ENCODE results near the gene RPL27. TPM values are rescaled to one million over a fixed set of nuclear protein-coding genes. Genes with fewer than 3 reads are reported as not detected.
"Not testable (repeated sequence)": the region's sequence is repeated elsewhere in the genome, so short reads cannot be mapped to it uniquely, and the experiment has no call there.

Gene RPL27
- total RNA-seq, 2 donors from 2014 or later: 571 to 1,082 TPM

DNA sequence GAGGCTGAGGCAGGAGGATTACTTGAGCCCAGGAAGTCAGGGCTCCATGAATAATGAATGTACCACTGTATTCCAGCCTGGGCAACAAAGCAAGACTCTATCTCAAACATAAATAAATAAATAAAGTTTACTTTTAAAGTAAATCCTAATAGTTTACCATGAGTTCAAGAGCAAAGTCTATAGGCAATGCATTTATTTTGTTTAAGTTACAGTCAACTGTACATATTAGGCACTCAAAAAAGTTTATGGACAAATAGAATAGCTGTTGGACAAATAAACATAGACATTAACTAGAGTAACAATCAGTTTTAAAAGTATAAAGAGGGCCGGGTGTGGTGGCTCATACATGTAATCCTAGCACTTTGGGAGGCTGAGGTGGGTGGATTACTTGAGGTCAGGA is 30.3 kb upstream of the RPL27 start:
- H3K27ac ChIP-seq: no peak overlapping the region
- no peaks in the 10 kb centered on the region for H3K27me3 ChIP-seq (replicated peaks; ENCODE audit: insufficient read depth)
- no peaks in the 10 kb centered on the region for H3K36me3 ChIP-seq
- 33% methylated on average over 1 of the region's 1 CpG for WGBS
- no peak for DNase-seq (ENCODE audit: low spot score)
- intact Hi-C loops (cut with DNase I): no loop called here
- TF ChIP-seq POLR2A (IDR thresholded peaks at IDR 0.05) (no peak), POLR2AphosphoS5 (IDR thresholded peaks at IDR 0.05) (no peak)
- TF ChIP-seq, protein P1, sequence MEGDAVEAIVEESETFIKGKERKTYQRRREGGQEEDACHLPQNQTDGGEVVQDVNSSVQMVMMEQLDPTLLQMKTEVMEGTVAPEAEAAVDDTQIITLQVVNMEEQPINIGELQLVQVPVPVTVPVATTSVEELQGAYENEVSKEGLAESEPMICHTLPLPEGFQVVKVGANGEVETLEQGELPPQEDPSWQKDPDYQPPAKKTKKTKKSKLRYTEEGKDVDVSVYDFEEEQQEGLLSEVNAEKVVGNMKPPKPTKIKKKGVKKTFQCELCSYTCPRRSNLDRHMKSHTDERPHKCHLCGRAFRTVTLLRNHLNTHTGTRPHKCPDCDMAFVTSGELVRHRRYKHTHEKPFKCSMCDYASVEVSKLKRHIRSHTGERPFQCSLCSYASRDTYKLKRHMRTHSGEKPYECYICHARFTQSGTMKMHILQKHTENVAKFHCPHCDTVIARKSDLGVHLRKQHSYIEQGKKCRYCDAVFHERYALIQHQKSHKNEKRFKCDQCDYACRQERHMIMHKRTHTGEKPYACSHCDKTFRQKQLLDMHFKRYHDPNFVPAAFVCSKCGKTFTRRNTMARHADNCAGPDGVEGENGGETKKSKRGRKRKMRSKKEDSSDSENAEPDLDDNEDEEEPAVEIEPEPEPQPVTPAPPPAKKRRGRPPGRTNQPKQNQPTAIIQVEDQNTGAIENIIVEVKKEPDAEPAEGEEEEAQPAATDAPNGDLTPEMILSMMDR (IDR thresholded peaks at IDR 0.05): no peak
- no peaks in the 10 kb centered on the region for H3K9me3 ChIP-seq
- no peaks in the 10 kb centered on the region for H3K4me1 ChIP-seq (replicated peaks)
- no peak overlapping the region for H3K4me3 ChIP-seq

DNA sequence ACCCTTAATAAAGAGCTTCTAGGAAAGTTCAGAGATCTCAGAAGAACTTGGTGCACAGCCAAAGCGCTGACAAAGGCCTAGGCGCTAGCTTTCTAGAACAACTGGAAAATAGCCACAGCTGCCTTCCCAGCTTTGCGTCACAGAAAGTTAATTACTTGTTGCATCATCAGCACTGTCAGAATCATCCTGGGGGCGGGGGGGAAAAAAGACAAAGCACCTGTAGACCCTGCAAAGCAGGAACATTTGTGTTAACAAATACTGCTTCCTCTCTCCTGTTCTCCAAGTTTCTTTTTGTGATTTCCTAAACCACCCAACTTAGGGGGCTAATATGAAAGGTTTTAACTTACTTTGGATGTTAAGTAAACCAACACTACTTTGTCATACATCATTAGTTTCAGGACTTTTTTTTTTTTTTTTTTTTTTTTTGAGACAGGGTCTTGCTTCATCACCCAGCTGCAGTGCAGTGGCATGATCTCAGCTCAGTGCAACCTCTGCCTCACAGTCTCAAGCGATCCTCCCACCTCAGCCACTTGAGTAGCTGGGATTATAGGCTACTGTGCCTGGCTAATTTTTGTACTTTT is 29.1 kb upstream of the RPL27 start:
- Histone ChIP-seq H3K9me3 (no peaks in the 10 kb centered on the region), H3K27me3 (replicated peaks; ENCODE audit: insufficient read depth) (no peaks in the 10 kb centered on the region), H3K4me3 (no peak overlapping the region), H3K27ac (no peak overlapping the region), H3K4me1 (replicated peaks) (no peaks in the 10 kb centered on the region), H3K36me3 (no peaks in the 10 kb centered on the region)
- intact Hi-C loops (cut with DNase I): no loop called here
- TF ChIP-seq POLR2A (IDR thresholded peaks at IDR 0.05) (no peak), POLR2AphosphoS5 (IDR thresholded peaks at IDR 0.05) (no peak)
- TF ChIP-seq, protein P1 (IDR thresholded peaks at IDR 0.05): no peak
- no peak for DNase-seq (ENCODE audit: low spot score)
- 41% methylated on average over 5 of the region's 5 CpGs for WGBS

DNA sequence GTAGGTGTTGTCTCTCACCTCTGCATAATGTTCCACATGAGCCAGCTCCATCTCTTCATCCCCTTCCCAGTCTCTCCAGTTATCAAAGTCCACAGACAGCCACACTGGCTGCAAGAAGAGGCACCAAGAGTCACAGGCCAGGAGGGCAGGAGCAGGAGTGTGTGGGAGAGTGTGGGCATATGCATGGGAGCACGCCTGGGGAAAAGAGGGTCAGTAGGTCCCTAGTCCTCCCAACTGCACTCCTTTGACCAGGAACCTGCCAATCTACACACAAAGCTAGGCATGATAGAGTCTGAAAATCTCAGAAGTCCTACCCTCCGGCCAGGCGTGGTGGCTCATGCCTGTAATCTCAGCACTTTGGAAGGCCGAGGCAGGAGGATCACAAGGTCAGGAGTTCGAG is 26.6 kb upstream of the RPL27 start:
- Histone ChIP-seq H3K4me1 (replicated peaks) (no peaks in the 10 kb centered on the region), H3K27ac (no peak overlapping the region), H3K27me3 (replicated peaks; ENCODE audit: insufficient read depth) (no peaks in the 10 kb centered on the region), H3K4me3 (no peak overlapping the region), H3K9me3 (no peaks in the 10 kb centered on the region), H3K36me3 (no peaks in the 10 kb centered on the region)
- 97% methylated on average over 5 of the region's 5 CpGs for WGBS
- no peak for TF ChIP-seq POLR2A (IDR thresholded peaks at IDR 0.05)
- TF ChIP-seq, protein P1 (IDR thresholded peaks at IDR 0.05): no peak
- TF ChIP-seq POLR2AphosphoS5 (IDR thresholded peaks at IDR 0.05): no peak
- intact Hi-C loops (cut with DNase I): no loop called here
- DNase-seq (ENCODE audit: low spot score): no peak

DNA sequence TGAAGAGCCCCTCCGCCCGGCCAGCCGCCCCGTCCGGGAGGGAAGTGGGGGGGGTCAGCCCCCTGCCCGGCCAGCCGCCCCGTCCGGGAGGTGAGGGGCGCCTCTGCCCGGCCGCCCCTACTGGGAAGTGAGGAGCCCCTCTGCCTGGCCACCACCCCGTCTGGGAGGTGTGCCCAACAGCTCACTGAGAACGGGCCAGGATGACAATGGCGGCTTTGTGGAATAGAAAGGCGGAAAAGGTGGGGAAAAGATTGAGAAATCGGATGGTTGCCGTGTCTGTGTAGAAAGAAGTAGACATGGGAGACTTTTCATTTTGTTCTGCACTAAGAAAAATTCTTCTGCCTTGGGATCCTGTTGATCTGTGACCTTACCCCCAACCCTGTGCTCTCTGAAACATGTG is 24.9 kb upstream of the RPL27 start:
- 73% methylated on average over 5 of the region's 18 CpGs for WGBS
- H3K9me3 ChIP-seq; H3K27ac ChIP-seq; intact Hi-C loops (cut with DNase I); DNase-seq (ENCODE audit: low spot score); H3K27me3 ChIP-seq (replicated peaks; ENCODE audit: insufficient read depth); H3K4me3 ChIP-seq; H3K36me3 ChIP-seq; H3K4me1 ChIP-seq (replicated peaks): not testable (repeated sequence)

DNA sequence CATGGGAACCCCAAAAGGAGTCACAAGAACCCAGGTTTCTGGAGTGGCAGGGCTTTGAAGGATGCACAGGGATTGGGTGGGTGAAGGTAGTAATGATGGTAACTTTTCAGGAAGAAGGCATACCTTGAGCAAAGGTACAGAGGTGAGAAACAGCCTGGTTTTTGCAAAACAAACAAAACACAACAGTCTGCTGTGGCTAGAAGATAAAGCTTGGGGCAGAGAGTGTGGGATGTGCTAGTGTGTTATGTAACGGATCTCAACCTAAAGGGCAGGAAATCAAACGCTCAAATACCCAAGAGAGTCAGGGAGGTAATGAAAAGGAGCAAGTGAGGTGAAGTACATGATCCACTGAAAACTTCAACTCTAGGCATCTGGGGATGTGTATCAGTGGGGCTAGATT is 23.0 kb upstream of the RPL27 start:
- no peaks in the 10 kb centered on the region for H3K27me3 ChIP-seq (replicated peaks; ENCODE audit: insufficient read depth)
- no peak overlapping the region for H3K4me3 ChIP-seq
- intact Hi-C loops (cut with DNase I): no loop called here
- no peak for DNase-seq (ENCODE audit: low spot score)
- H3K27ac ChIP-seq: no peak overlapping the region
- 58% methylated on average over 2 of the region's 2 CpGs for WGBS
- TF ChIP-seq, protein P1 (IDR thresholded peaks at IDR 0.05): no peak
- TF ChIP-seq POLR2AphosphoS5 (IDR thresholded peaks at IDR 0.05): no peak
- H3K36me3 ChIP-seq: no peaks in the 10 kb centered on the region
- H3K9me3 ChIP-seq: no peaks in the 10 kb centered on the region
- no peaks in the 10 kb centered on the region for H3K4me1 ChIP-seq (replicated peaks)

DNA sequence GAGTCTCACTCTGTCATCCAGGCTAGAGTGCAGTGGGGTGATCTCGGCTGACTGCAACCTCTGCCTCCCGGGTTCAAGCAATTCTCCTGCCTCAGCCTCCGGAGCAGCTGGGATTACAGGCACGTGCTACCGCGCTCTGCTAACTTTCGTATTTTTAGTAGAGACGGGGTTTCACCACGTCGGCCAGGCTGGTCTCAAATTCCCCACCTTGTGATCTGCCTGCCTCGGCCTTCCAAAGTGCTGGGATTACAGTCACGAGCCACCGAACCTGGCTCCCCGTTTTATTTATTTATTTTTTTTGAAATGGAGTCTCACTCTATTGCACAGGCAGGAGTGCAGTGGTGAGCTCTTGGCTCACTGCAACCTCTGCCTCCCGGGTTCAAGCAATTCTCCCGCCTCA is 22.5 kb upstream of the RPL27 start:
- H3K4me3 ChIP-seq; H3K9me3 ChIP-seq; H3K36me3 ChIP-seq; H3K27me3 ChIP-seq (replicated peaks; ENCODE audit: insufficient read depth); H3K27ac ChIP-seq; DNase-seq (ENCODE audit: low spot score); H3K4me1 ChIP-seq (replicated peaks); intact Hi-C loops (cut with DNase I): not testable (repeated sequence)
- WGBS: 91% methylated on average over 16 of the region's 16 CpGs
